H1 (cell line): ENCODE data around the gene ARID5A. TPM values are rescaled to one million over a fixed set of nuclear protein-coding genes. Genes with fewer than 3 reads are reported as not detected.
A peak's percentile ranks its signal among the peaks of the same experiment; 100 is the strongest.

Experiments used
- CTCF ChIA-PET: fragments of 300-600 bp; sonication (Branson Sonifier 250); formaldehyde crosslinking; loops from one replicate; lab custom pipeline; 2021; ENCODE audit not compliant: partially characterized antibody; lab: Charles Lee
- POLR2A ChIA-PET: fragments of 300-600 bp; sonication (Branson Sonifier 250); formaldehyde crosslinking; loops from one replicate; lab custom pipeline; 2021; ENCODE audit warnings: inconsistent platforms; ENCODE audit not compliant: partially characterized antibody; lab: Charles Lee
- DNase-seq, 2 experiments: peaks; one replicate each; pipeline versions ENCODE4 v3.0.0 to v3.0.0-alpha.2; 2010 to 2022; ENCODE audit warnings: low spot score in 2 of 2, low read depth in 1 of 2, mixed read lengths in 1 of 2
- FAIRE-seq: peaks from 2 replicates; lab custom pipeline; 2011; peaks lifted over from hg19 to GRCh38; lab: Jason Lieb, UNC
- H2AFZ ChIP-seq: 2 replicates; pipeline ENCODE4 v1.8.1; 2012; ENCODE audit warnings: low read length, inconsistent platforms
- H2AK5ac ChIP-seq: 2 replicates; pipeline ENCODE4 v1.6.1; 2013; ENCODE audit warnings: low read depth, low read length
- H2BK120ac ChIP-seq: replicated peaks from 2 replicates; pipeline ENCODE3; 2013; ENCODE audit warnings: low read depth, low read length, inconsistent platforms
- H2BK12ac ChIP-seq: 2 replicates; pipeline ENCODE4 v1.6.1; 2013; ENCODE audit warnings: low read depth, low read length
- H2BK15ac ChIP-seq: 2 replicates; pipeline ENCODE4 v1.6.1; 2013; ENCODE audit warnings: low read length
- H2BK20ac ChIP-seq: 2 replicates; pipeline ENCODE4 v1.6.1; 2013; ENCODE audit warnings: low read length
- H2BK5ac ChIP-seq: 2 replicates; pipeline ENCODE4 v1.6.1; 2013; ENCODE audit warnings: low read depth, low read length
- H3K14ac ChIP-seq: 2 replicates; pipeline ENCODE4 v1.6.1; 2013; ENCODE audit warnings: inconsistent platforms; ENCODE audit not compliant: insufficient read length
- H3K18ac ChIP-seq: 2 replicates; pipeline ENCODE4 v1.6.1; 2013; ENCODE audit warnings: low read length; ENCODE audit errors: extremely low read depth
- H3K23ac ChIP-seq: 2 replicates; pipeline ENCODE4 v1.6.1; 2013; ENCODE audit warnings: inconsistent platforms; ENCODE audit not compliant: insufficient read length
- H3K23me2 ChIP-seq: 2 replicates; pipeline ENCODE4 v1.6.1; 2013; ENCODE audit warnings: low read depth, low read length
- H3K27ac ChIP-seq: 2 replicates; pipeline ENCODE4 v1.6.1; 2011; ENCODE audit warnings: low read depth, low read length, inconsistent platforms
- H3K27me3 ChIP-seq, 4 experiments: replicated peaks in 1 of 4; 1 replicate in 1 of 4; 2 replicates in 3 of 4; pipeline versions ENCODE4 v1.6.1 to v1.8.1; 2011 to 2013; ENCODE audit warnings: low read length in 3 of 4, mild to moderate bottlenecking in 3 of 4, inconsistent platforms in 2 of 4, mixed read lengths in 2 of 4, moderate library complexity in 1 of 4; ENCODE audit not compliant: control insufficient read depth in 3 of 4, insufficient read depth in 3 of 4; ENCODE audit errors: extremely low read depth in 1 of 4
- H3K36me3 ChIP-seq, 4 experiments: 2 replicates each; pipeline versions ENCODE4 v1.6.1 to v1.8.1; 2011 to 2013; ENCODE audit warnings: mild to moderate bottlenecking in 4 of 4, low read length in 3 of 4, moderate library complexity in 2 of 4, control low read depth in 1 of 4, inconsistent platforms in 1 of 4; ENCODE audit not compliant: insufficient read depth in 4 of 4, control insufficient read depth in 2 of 4
- H3K4ac ChIP-seq: replicated peaks from 2 replicates; pipeline ENCODE3; 2013; ENCODE audit warnings: low read length, low read depth, mixed read lengths, inconsistent platforms; ENCODE audit not compliant: insufficient read length
- H3K4me1 ChIP-seq, 4 experiments: replicated peaks in 1 of 4; 1 replicate in 1 of 4; 2 replicates in 3 of 4; pipeline versions ENCODE4 v1.6.1 to v1.8.1; 2011 to 2013; ENCODE audit warnings: low read length in 3 of 4, inconsistent platforms in 2 of 4, mixed read lengths in 1 of 4; ENCODE audit not compliant: insufficient read depth in 4 of 4, control insufficient read depth in 3 of 4
- H3K4me2 ChIP-seq, 2 experiments: 2 replicates each; pipeline versions ENCODE4 v1.6.1 to v1.8.1; 2011 to 2013; ENCODE audit warnings: low read depth in 2 of 2, low read length in 2 of 2, control low read depth in 1 of 2, inconsistent platforms in 1 of 2, mild to moderate bottlenecking in 1 of 2; ENCODE audit not compliant: insufficient read depth in 1 of 2
- H3K4me3 ChIP-seq, 4 experiments: fragments of 200-600, 300-600 bp in 1 of 4; sonication (generic), shearing (Covaris generic), sonication (Bioruptor Twin) in 1 of 4; 2 replicates each; pipeline versions ENCODE4 v1.5.1 to v1.8.1; 2011 to 2016; ENCODE audit warnings: low read length in 4 of 4, low read depth in 3 of 4, control low read depth in 2 of 4, inconsistent platforms in 2 of 4, mild to moderate bottlenecking in 2 of 4, mixed read lengths in 1 of 4, moderate library complexity in 1 of 4; ENCODE audit not compliant: insufficient read depth in 2 of 4; ENCODE audit errors: extremely low read depth in 1 of 4
- H3K56ac ChIP-seq: replicated peaks from 2 replicates; pipeline ENCODE3; 2013; ENCODE audit warnings: low read depth, mild to moderate bottlenecking, mixed read lengths, low read length, inconsistent platforms; ENCODE audit not compliant: insufficient read length
- H3K79me1 ChIP-seq: 2 replicates; pipeline ENCODE4 v1.6.1; 2013; ENCODE audit warnings: low read depth, low read length, control low read depth
- H3K79me2 ChIP-seq, 2 experiments: 2 replicates each; pipeline versions ENCODE4 v1.6.1 to v1.8.1; 2012 to 2013; ENCODE audit warnings: low read length in 2 of 2, mild to moderate bottlenecking in 2 of 2, inconsistent platforms in 1 of 2; ENCODE audit not compliant: insufficient read depth in 2 of 2, control insufficient read depth in 1 of 2
- H3K9ac ChIP-seq, 4 experiments: replicated peaks in 1 of 4; 1 replicate in 1 of 4; 2 replicates in 3 of 4; pipeline versions ENCODE4 v1.6.1 to v1.8.1; 2011 to 2013; ENCODE audit warnings: low read depth in 3 of 4, low read length in 3 of 4, control low read depth in 2 of 4, mild to moderate bottlenecking in 2 of 4, moderate library complexity in 2 of 4, inconsistent platforms in 1 of 4; ENCODE audit errors: extremely low read depth in 1 of 4
- H3K9me3 ChIP-seq, 2 experiments: 2 replicates each; pipeline versions ENCODE4 v1.6.1 to v1.8.1; 2012 to 2013; ENCODE audit warnings: mild to moderate bottlenecking in 2 of 2, moderate library complexity in 2 of 2, control low read depth in 1 of 2, inconsistent platforms in 1 of 2, low read depth in 1 of 2, low read length in 1 of 2, mixed read lengths in 1 of 2; ENCODE audit not compliant: insufficient read depth in 2 of 2
- H4K20me1 ChIP-seq, 2 experiments: replicated peaks in 1 of 2; 2 replicates each; pipeline versions ENCODE3 to v1.8.1; 2011 to 2013; ENCODE audit warnings: inconsistent platforms in 2 of 2, low read length in 2 of 2, mild to moderate bottlenecking in 1 of 2; ENCODE audit not compliant: insufficient read depth in 2 of 2, control insufficient read depth in 1 of 2
- H4K5ac ChIP-seq: 2 replicates; pipeline ENCODE4 v1.6.1; 2013; ENCODE audit warnings: low read length, low read depth, mixed read lengths, inconsistent platforms; ENCODE audit not compliant: insufficient read length
- H4K8ac ChIP-seq: 2 replicates; pipeline ENCODE4 v1.8.0; 2013; ENCODE audit warnings: mild to moderate bottlenecking, moderate library complexity, low read length, inconsistent platforms; ENCODE audit not compliant: insufficient read depth; ENCODE audit errors: extremely low read depth
- H4K91ac ChIP-seq: replicated peaks from 2 replicates; pipeline ENCODE3; 2013; ENCODE audit warnings: low read length, mixed read lengths, inconsistent platforms; ENCODE audit not compliant: insufficient read length
- ASH2L ChIP-seq: fragments of 200-600, 300-600 bp; sonication (generic); IDR thresholded peaks from one replicate; pipeline ENCODE4 v1.7.1; 2017; ENCODE audit warnings: low read length
- CEBPB ChIP-seq: IDR thresholded peaks from 2 replicates; pipeline ENCODE4 v1.6.1; 2012; ENCODE audit warnings: low read depth, low read length
- CHD2 ChIP-seq: IDR thresholded peaks from 2 replicates; pipeline ENCODE4 v1.6.1; 2012; ENCODE audit warnings: low read length, improper control_type of control experiment
- EP300 ChIP-seq, 2 experiments: IDR thresholded peaks; 1 replicate in 1 of 2; 2 replicates in 1 of 2; pipeline ENCODE4 v1.6.1; 2011 to 2012; ENCODE audit warnings: low read depth in 2 of 2, low read length in 2 of 2, mild to moderate bottlenecking in 2 of 2, borderline replicate concordance in 1 of 2, inconsistent platforms in 1 of 2, moderate library complexity in 1 of 2
- GABPA ChIP-seq: IDR thresholded peaks from 2 replicates; pipeline ENCODE4 v1.6.1; 2011; ENCODE audit warnings: mild to moderate bottlenecking, low read length, moderate library complexity, borderline replicate concordance; ENCODE audit not compliant: insufficient read depth
- HDAC6 ChIP-seq: IDR thresholded peaks from one replicate; pipeline ENCODE4 v1.7.1; 2012; ENCODE audit warnings: low read depth, mild to moderate bottlenecking, inconsistent platforms, low read length, moderate library complexity
- KDM5A ChIP-seq: fragments of 200-600 bp; IDR thresholded peaks from 2 replicates; pipeline ENCODE4 v1.7.1; 2012; ENCODE audit warnings: mild to moderate bottlenecking, low read length, inconsistent platforms, mixed read lengths
- POLR2AphosphoS5 ChIP-seq: IDR thresholded peaks from 2 replicates; pipeline ENCODE4 v1.6.1; 2011; ENCODE audit warnings: low read depth, low read length
- SIX5 ChIP-seq: IDR thresholded peaks from 2 replicates; pipeline ENCODE4 v1.6.1; 2011; ENCODE audit warnings: mild to moderate bottlenecking, low read depth, low read length
- SP2 ChIP-seq: IDR thresholded peaks from 2 replicates; pipeline ENCODE4 v1.6.1; 2012; ENCODE audit warnings: mild to moderate bottlenecking, low read length, inconsistent platforms
- TAF1 ChIP-seq: IDR thresholded peaks from 2 replicates; pipeline ENCODE4 v1.6.1; 2011; ENCODE audit warnings: mild to moderate bottlenecking, low read depth, low read length
- YY1 ChIP-seq: IDR thresholded peaks from 2 replicates; pipeline ENCODE4 v1.6.1; 2011; ENCODE audit warnings: low read depth, mild to moderate bottlenecking, low read length
- WGBS, 2 experiments: shearing (Covaris generic) in 1 of 2; methylation state at CpG; one replicate each; pipeline versions ENCODE4 v1.1.6 to v1.1.7; 2013 to 2015; ENCODE audit warnings: low lambda C conversion rate in 2 of 2, mixed read lengths in 2 of 2, inconsistent platforms in 1 of 2, low coverage in 1 of 2, missing lambda C conversion rate in 1 of 2; ENCODE audit not compliant: insufficient replicate concordance in 2 of 2, insufficient coverage in 1 of 2, insufficient read length in 1 of 2; ENCODE audit errors: extremely low coverage in 1 of 2, missing lambda C conversion rate in 1 of 2; 5-methylcytosine and 5-hydroxymethylcytosine counted together
- polyA plus RNA-seq, 7 experiments: library from polyadenylated mRNA; depleted of rRNA in 3 of 7; stranded (reverse) in 5 of 7; unstranded in 2 of 7; fragments of >200 nt in 5 of 7; fragments of 200-250 nt in 2 of 7; gene quantifications; 1 replicate in 5 of 7; 2 replicates in 1 of 7; 4 replicates in 1 of 7; pipeline versions ENCODE4 v1.2.1 to v1.2.3, GENCODE V29; 2011 to 2013; ENCODE audit warnings: missing spikeins in 2 of 7, mixed read lengths in 2 of 7
- total RNA-seq: library from RNA; stranded (reverse); fragmentation: NEBNext Ultra II Directional; extraction: Animal tissue kit (Norgen Biotek cat#: 25700); gene quantifications from 2 replicates; pipeline ENCODE4 v1.2.1, GENCODE V29; 2021

Gene ARID5A
- total and polyA plus RNA-seq, 2 of the 8 experiments (the other 6 are each of a cell fraction or from before 2014, with no cell fraction given): 3.3 to 5.3 TPM

GRCh38 chr2:96549967-96550786, 13.6 kb downstream of the ARID5A start:
- Histone ChIP-seq H2BK120ac (no peak overlapping the region), H3K23ac (no peak overlapping the region), H3K36me3 (no peaks in the 10 kb centered on the region), H3K18ac (no peak overlapping the region; the same call in 1 of the 2 replicates), H4K5ac (no peak overlapping the region), H4K91ac (no peak overlapping the region), H3K23me2 (0 out of 2 replicates have a peak, but pooled peaks cover 1% of the 10 kb centered on the region), H3K79me2 (no peaks in the 10 kb centered on the region), H3K4ac (no peak overlapping the region), H3K4me1 (peaks cover 2 to 23% (median 7%) of the 10 kb centered on the region in 4 experiments; a peak in 6 of 7 replicates), H3K27me3 (peaks cover 0 to 2% (median 0%) of the 10 kb centered on the region in 4 experiments; a peak in 3 of 7 replicates), H2AK5ac (no peak overlapping the region), H3K9me3 (peaks cover 0 to 5% of the 10 kb centered on the region in 2 experiments; a peak in 1 of 4 replicates), H4K20me1 (peaks cover 0 to 2% of the 10 kb centered on the region in 2 experiments), H2BK12ac (0 out of 2 replicates have a peak overlapping the region, but pooled peaks have one; percentile 50), H3K56ac (no peak overlapping the region), H2AFZ (no peak overlapping the region), H4K8ac (peak overlapping the region; percentile 83), H3K4me3 (peak overlapping the region in 1 of 4 experiments; percentile 19; a peak in 2 of 8 replicates), H2BK5ac (no peak overlapping the region), H3K14ac (no peak overlapping the region), H3K4me2 (peak overlapping the region in 1 of 2 experiments; percentile 53; a peak in 3 of 4 replicates), H3K79me1 (no peaks in the 10 kb centered on the region), H2BK20ac (no peak overlapping the region), H2BK15ac (peak overlapping the region; percentile 29; the same call in 1 of the 2 replicates), H3K9ac (no peak overlapping the region), H3K27ac (no peak overlapping the region)
- DNase-seq (peak; percentile 71 to 96), FAIRE-seq (no peak)
- POLR2A ChIA-PET: interaction anchor here (5.4 kb wide), 1 partner anchor 11 kb away, joined by 33 read pairs; the partner anchor contains the start of gene ARID5A
- CTCF ChIA-PET: interaction anchor here (0.6 to 13.1 kb wide), 32 partner anchors 9 to 306 kb away, joined by 3 to 361 read pairs (median 4); partner anchors contain the start of gene ARID5A
- WGBS, 2 experiments: 48% methylated on average over 52 of the region's 61 CpGs; no CpG with 5 or more reads in 1 of the 2 experiments
- TF ChIP-seq GABPA: peak; percentile 68; the same call in 1 of the 2 replicates
- TF ChIP-seq SP2: no peak
- TF ChIP-seq EP300 (IDR thresholded peaks at IDR 0.05; ENCODE audit: borderline replicate concordance in 1 of 2, low read depth in 2 of 2, low read length in 2 of 2): no peak
- TF ChIP-seq POLR2AphosphoS5: no peak
- no peak for TF ChIP-seq HDAC6
- no peak for TF ChIP-seq TAF1
- 0 out of 2 replicates have a peak, but pooled peaks have one; percentile 26 for TF ChIP-seq CHD2
- no peak for TF ChIP-seq CEBPB
- no peak for TF ChIP-seq ASH2L
- TF ChIP-seq YY1: no peak
- TF ChIP-seq SIX5: no peak
- no peak for TF ChIP-seq KDM5A
